K562 (cell line): ENCODE measurements around the gene COL24A1. TPM values are rescaled to one million over a fixed set of nuclear protein-coding genes. Genes with fewer than 3 reads are reported as not detected.

Source experiments
- ATAC-seq: fragments of 200-7000 bp; cut with Tn5 transposase; 3 replicates; pipeline ENCODE4 v1.9.1; 2020; ENCODE audit warnings: moderate library complexity
- BruUV-seq: library from RNA; stranded (reverse); fragments of 400-500 nt; replicated peaks from 2 replicates; lab custom pipeline; 2021; lab: Mats Ljungman, UMichigan
- CTCF ChIA-PET: fragments of 300-600 bp; formaldehyde crosslinking; extraction: SDS; loops from one replicate; lab custom pipeline; 2021; ENCODE audit warnings: low intra/inter-chr PET ratio; lab: Yijun Ruan, JAX
- POLR2A ChIA-PET: fragments of 300-600, 350-650 bp; sonication (Branson Sonifier 250); formaldehyde crosslinking; extraction: SDS; loops from one replicate; lab custom pipeline; 2021; ENCODE audit warnings: antibody characterized with exemption, inconsistent platforms; lab: Yijun Ruan, JAX
- DNase-seq, 4 experiments: peaks; one replicate each; pipeline versions ENCODE4 v3.0.0 to v3.0.0-alpha.2; 2011 to 2018; ENCODE audit warnings: low spot score in 3 of 4, mixed read lengths in 3 of 4; ENCODE audit errors: extremely low read depth in 1 of 4
- FAIRE-seq: peaks from 2 replicates; lab custom pipeline; 2011; peaks lifted over from hg19 to GRCh38; lab: Jason Lieb, UNC
- H2AFZ ChIP-seq: 2 replicates; pipeline ENCODE4 v1.6.0; 2011; ENCODE audit warnings: low read depth, low read length, control low read depth, inconsistent platforms
- H3K27ac ChIP-seq: fragments of 200-600 bp; 3 replicates; pipeline ENCODE4 v1.8.0; 2011; ENCODE audit warnings: low read depth, mild to moderate bottlenecking, control low read depth, inconsistent platforms, low read length, moderate library complexity, mixed read lengths; ENCODE audit errors: extremely low read depth
- H3K27me3 ChIP-seq, 2 experiments: fragments of 300-600 bp in 1 of 2; 2 replicates in 1 of 2; 3 replicates in 1 of 2; pipeline versions ENCODE4 v1.6.0 to v1.8.0; 2011; ENCODE audit warnings: inconsistent platforms in 2 of 2, low read length in 2 of 2, mild to moderate bottlenecking in 1 of 2, mixed read lengths in 1 of 2, moderate library complexity in 1 of 2; ENCODE audit not compliant: control insufficient read depth in 2 of 2, insufficient read depth in 2 of 2
- H3K36me3 ChIP-seq: fragments of 300-600 bp; 3 replicates; pipeline ENCODE4 v1.8.0; 2011; ENCODE audit warnings: mild to moderate bottlenecking, low read length, inconsistent platforms; ENCODE audit not compliant: control insufficient read depth, insufficient read depth
- H3K4me1 ChIP-seq, 2 experiments: fragments of 200-600 bp in 1 of 2; replicated peaks in 1 of 2; 2 replicates in 1 of 2; 3 replicates in 1 of 2; pipeline versions ENCODE4 v1.5.1 to v1.8.0; 2011; ENCODE audit warnings: inconsistent platforms in 2 of 2, low read length in 2 of 2, mild to moderate bottlenecking in 1 of 2, mixed read lengths in 1 of 2, moderate library complexity in 1 of 2; ENCODE audit not compliant: control insufficient read depth in 2 of 2, insufficient read depth in 2 of 2
- H3K4me2 ChIP-seq: 2 replicates; pipeline ENCODE4 v1.6.1; 2011; ENCODE audit warnings: low read length, control low read depth, inconsistent platforms, mixed read lengths; ENCODE audit not compliant: insufficient read depth
- H3K4me3 ChIP-seq: fragments of 200-600 bp; sonication (generic), shearing (Covaris generic); 2 replicates; pipeline ENCODE4 v1.5.1; 2016; ENCODE audit warnings: control low read depth, inconsistent platforms
- H3K79me2 ChIP-seq: fragments of 200-600 bp; 3 replicates; pipeline ENCODE4 v1.8.0; 2011; ENCODE audit warnings: low read length, inconsistent platforms; ENCODE audit not compliant: control insufficient read depth, insufficient read depth
- H3K9ac ChIP-seq, 2 experiments: 2 replicates each; pipeline versions ENCODE4 v1.6.0 to v1.6.1; 2011; ENCODE audit warnings: low read depth in 2 of 2, low read length in 2 of 2, control low read depth in 1 of 2, inconsistent platforms in 1 of 2, mild to moderate bottlenecking in 1 of 2, mixed read lengths in 1 of 2; ENCODE audit not compliant: insufficient read depth in 1 of 2
- H3K9me1 ChIP-seq: one replicate; pipeline ENCODE4 v1.6.0; 2011; ENCODE audit warnings: inconsistent platforms, mild to moderate bottlenecking, low read length, moderate library complexity; ENCODE audit not compliant: control insufficient read depth, insufficient read depth
- H3K9me3 ChIP-seq: replicated peaks from 2 replicates; pipeline ENCODE4 v1.5.1; 2011; ENCODE audit warnings: low read depth, low read length, inconsistent platforms; ENCODE audit not compliant: control insufficient read depth, insufficient read depth
- H4K20me1 ChIP-seq: replicated peaks from 2 replicates; pipeline ENCODE4 v1.6.1; 2011; ENCODE audit warnings: low read length, inconsistent platforms, mixed read lengths; ENCODE audit not compliant: control insufficient read depth, insufficient read depth
- ESRRB ChIP-seq: fragments of 250-450 bp; sonication (Bioruptor Pico); IDR thresholded peaks from 2 replicates; pipeline ENCODE4 v1.5.0; 2020; ENCODE audit warnings: mild to moderate bottlenecking, moderate library complexity, borderline replicate concordance
- EZH2 ChIP-seq: IDR thresholded peaks from 2 replicates; pipeline ENCODE4 v1.6.1; 2012; ENCODE audit warnings: low read depth, mild to moderate bottlenecking, inconsistent platforms, low read length, borderline replicate concordance
- FOXJ2 ChIP-seq: fragments of 200-800 bp; sonication (Bioruptor generic); IDR thresholded peaks from 2 replicates; pipeline ENCODE4 v1.6.1; 2016; ENCODE audit warnings: missing genetic modification characterization, missing compliant biosample characterization
- HCFC1 ChIP-seq: IDR thresholded peaks from 2 replicates; pipeline ENCODE4 v1.6.1; 2012; ENCODE audit warnings: low read depth, low read length, improper control_type of control experiment
- HMGN3 ChIP-seq: IDR thresholded peaks from 2 replicates; pipeline ENCODE4 v1.6.1; 2011; ENCODE audit warnings: borderline replicate concordance, low read depth, mild to moderate bottlenecking, mixed read lengths, low read length; ENCODE audit not compliant: insufficient read length; ENCODE audit errors: extremely low read depth
- MXI1 ChIP-seq: IDR thresholded peaks from 2 replicates; pipeline ENCODE4 v1.6.1; 2011; ENCODE audit warnings: low read depth, mild to moderate bottlenecking, improper control_type of control experiment, low read length
- STAT5B ChIP-seq: fragments of 250-450 bp; sonication (Bioruptor Pico); IDR thresholded peaks from 2 replicates; pipeline ENCODE4 v1.8.0; 2021; ENCODE audit warnings: mild to moderate bottlenecking, inconsistent platforms
- XRCC4 ChIP-seq: IDR thresholded peaks from one replicate; pipeline ENCODE4 v1.6.1; 2011; ENCODE audit not compliant: insufficient read depth, insufficient read length; ENCODE audit errors: extremely low read depth
- ZKSCAN8 ChIP-seq: fragments of 200-800 bp; sonication (Bioruptor generic); IDR thresholded peaks from 2 replicates; pipeline ENCODE4 v1.6.1; 2016; ENCODE audit warnings: missing genetic modification characterization, missing compliant biosample characterization
- ZNF239 ChIP-seq: fragments of 250-450 bp; sonication (Bioruptor Pico); IDR thresholded peaks from 2 replicates; pipeline ENCODE4 v1.4.0; 2020; ENCODE audit warnings: mild to moderate bottlenecking
- ZNF780A ChIP-seq: fragments of 250-450 bp; sonication (Bioruptor Pico); IDR thresholded peaks from 2 replicates; pipeline ENCODE4 v1.5.0; 2021; ENCODE audit warnings: mild to moderate bottlenecking
- WGBS: fragments of 100-300 bp; shearing (Covaris generic); methylation state at CpG from one replicate; pipeline ENCODE4 v1.1.6; 2016; ENCODE audit warnings: low coverage, mixed read lengths; ENCODE audit not compliant: insufficient coverage; ENCODE audit errors: missing lambda C conversion rate; 5-methylcytosine and 5-hydroxymethylcytosine counted together
- in situ Hi-C: fragments of 300-500 bp; cut with MboI; formaldehyde crosslinking; loops from 4 replicates; pipeline ENCODE4 v1.15.0; 2018; ENCODE audit warnings: inconsistent platforms, mixed read lengths
- intact Hi-C: fragments of 100-400 bp; cut with micrococcal nuclease; formaldehyde crosslinking; loops from 2 replicates; pipeline ENCODE4 v1.14.2; 2022
- polyA plus RNA-seq, 8 experiments: library from polyadenylated mRNA; depleted of rRNA in 4 of 8; stranded (reverse) in 5 of 8; unstranded in 3 of 8; fragments of >200 nt; fragmentation: Nextera tagmentation in 2 of 8; fragmentation: Illumina TruSeq in 1 of 8; extraction: Ambion mirVana in 2 of 8; extraction: Trizol in 1 of 8; gene quantifications; 2 replicates each; pipeline versions ENCODE4 v1.2.1 to v1.2.3, GENCODE V29; 2011 to 2014; ENCODE audit warnings: inconsistent platforms in 1 of 8, missing spikeins in 1 of 8
- total RNA-seq, 7 experiments: library from RNA; depleted of rRNA in 6 of 7; stranded (reverse); fragments of >200 nt in 6 of 7; fragmentation: Illumina TruSeq in 2 of 7; extraction: Trizol in 2 of 7; gene quantifications; 2 replicates each; pipeline versions ENCODE4 v1.2.1 to v1.2.3, GENCODE V29; 2011 to 2021; ENCODE audit warnings: low replicate concordance in 1 of 7
- TF ChIP-seq, protein P1 (sequence below): fragments of 450-650 bp; IDR thresholded peaks from 2 replicates; pipeline ENCODE4 v1.6.1; 2016; ENCODE audit warnings: mild to moderate bottlenecking

The COL24A1 gene
- total and polyA plus RNA-seq, 9 of the 15 experiments (the other 6 are each of a cell fraction or from before 2014, with no cell fraction given) = 0.01 to 0.06 (median 0.03) TPM; not detected in 2

DNA sequence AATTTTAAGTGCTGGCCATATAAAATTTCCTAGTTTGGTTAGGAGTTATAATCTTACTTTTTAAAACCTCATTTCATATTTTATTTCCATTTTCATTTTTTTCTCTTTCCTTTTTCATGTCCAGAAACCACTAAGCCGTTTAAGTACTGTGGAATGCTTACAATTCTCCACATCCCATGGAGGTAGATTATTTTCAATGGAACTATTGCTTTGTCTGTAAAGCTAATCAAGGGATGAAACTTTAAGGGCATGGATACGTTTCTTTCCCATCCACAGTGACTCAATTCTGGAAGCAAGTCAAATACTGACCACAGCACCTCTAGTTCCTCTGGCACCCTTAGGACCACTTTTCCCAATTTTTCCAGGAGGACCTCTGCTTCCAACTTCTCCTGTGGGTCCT is 309.2 kb downstream of the COL24A1 start:
- 0% methylated on average over 2 of the region's 2 CpGs for WGBS
- Histone ChIP-seq H3K9me3 (no peaks in the 10 kb centered on the region), H3K9me1 (no peaks in the 10 kb centered on the region), H3K27me3 (no peaks in the 10 kb centered on the region), H2AFZ (no peak overlapping the region), H3K4me2 (no peak overlapping the region), H3K9ac (no peak overlapping the region), H3K27ac (no peak overlapping the region), H3K4me1 (no peaks in the 10 kb centered on the region), H4K20me1 (no peaks in the 10 kb centered on the region), H3K4me3 (no peak overlapping the region)
- in situ Hi-C loops (no loop called here), intact Hi-C loops (no loop called here)
- POLR2A ChIA-PET = no interaction called here
- ATAC-seq (no peak), FAIRE-seq (no peak), DNase-seq (no peak)
- BruUV-seq = no TSS peak
- CTCF ChIA-PET = no interaction called here
- TF ChIP-seq ZNF780A (CRISPR knock-in tag) = no peak
- TF ChIP-seq STAT5B = no peak
- no peak for TF ChIP-seq EZH2
- TF ChIP-seq FOXJ2 (tag) = no peak
- no peak for TF ChIP-seq ESRRB (CRISPR knock-in tag)
- TF ChIP-seq MXI1 = no peak
- no peak for TF ChIP-seq HMGN3
- no peak for TF ChIP-seq XRCC4
- TF ChIP-seq ZKSCAN8 (CRISPR knock-in tag) = no peak
- TF ChIP-seq, protein P1, sequence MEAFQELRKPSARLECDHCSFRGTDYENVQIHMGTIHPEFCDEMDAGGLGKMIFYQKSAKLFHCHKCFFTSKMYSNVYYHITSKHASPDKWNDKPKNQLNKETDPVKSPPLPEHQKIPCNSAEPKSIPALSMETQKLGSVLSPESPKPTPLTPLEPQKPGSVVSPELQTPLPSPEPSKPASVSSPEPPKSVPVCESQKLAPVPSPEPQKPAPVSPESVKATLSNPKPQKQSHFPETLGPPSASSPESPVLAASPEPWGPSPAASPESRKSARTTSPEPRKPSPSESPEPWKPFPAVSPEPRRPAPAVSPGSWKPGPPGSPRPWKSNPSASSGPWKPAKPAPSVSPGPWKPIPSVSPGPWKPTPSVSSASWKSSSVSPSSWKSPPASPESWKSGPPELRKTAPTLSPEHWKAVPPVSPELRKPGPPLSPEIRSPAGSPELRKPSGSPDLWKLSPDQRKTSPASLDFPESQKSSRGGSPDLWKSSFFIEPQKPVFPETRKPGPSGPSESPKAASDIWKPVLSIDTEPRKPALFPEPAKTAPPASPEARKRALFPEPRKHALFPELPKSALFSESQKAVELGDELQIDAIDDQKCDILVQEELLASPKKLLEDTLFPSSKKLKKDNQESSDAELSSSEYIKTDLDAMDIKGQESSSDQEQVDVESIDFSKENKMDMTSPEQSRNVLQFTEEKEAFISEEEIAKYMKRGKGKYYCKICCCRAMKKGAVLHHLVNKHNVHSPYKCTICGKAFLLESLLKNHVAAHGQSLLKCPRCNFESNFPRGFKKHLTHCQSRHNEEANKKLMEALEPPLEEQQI = no peak
- no peak for TF ChIP-seq ZNF239 (CRISPR knock-in tag)
- no peak for TF ChIP-seq HCFC1
- TF ChIP-seq, all 486 proteins: peak for 0
- Histone ChIP-seq H3K36me3 (no peaks in the 10 kb centered on the region), H3K79me2 (no peaks in the 10 kb centered on the region)
